Upper lobe of left lung (tissue), 4 donors: Measurements from ENCODE around the gene HOXA4.

Experiments
- CTCF ChIP-seq, 6 experiments: fragments of 450-650 bp in 4 of 6; fragments of 200-600 bp in 2 of 6; sonication (generic) in 2 of 6; IDR thresholded peaks; one replicate each; pipeline ENCODE4 v1.5.1; 2016 to 2019; ENCODE audit warnings: antibody characterized with exemption in 6 of 6
- POLR2A ChIP-seq, 4 donors: fragments of 450-650 bp; IDR thresholded peaks; one replicate each; pipeline ENCODE4 v1.5.1; 2016 to 2017; ENCODE audit warnings: antibody characterized with exemption in 4 of 4, mild to moderate bottlenecking in 2 of 4
- POLR2AphosphoS5 ChIP-seq, 2 donors: sonication (generic); formaldehyde crosslinking; IDR thresholded peaks; one replicate each; pipeline ENCODE4 v1.5.1; 2017; ENCODE audit warnings: antibody characterized with exemption in 2 of 2

- TF ChIP-seq CTCF (IDR thresholded peaks at IDR 0.05) (no peak), POLR2A (IDR thresholded peaks at IDR 0.05) (no peak), POLR2AphosphoS5 (IDR thresholded peaks at IDR 0.05) (peak in 1 of 2 donors; percentile 67)
Measured at GRCh38 chr7:27111042-27111750, 19.4 kb downstream of the HOXA4 start.
